ENCODE measurements around the gene ASB5.

ASB5 gene

GRCh38 chr4:176242764-176243347, 26.2 kb downstream of the ASB5 start:
- no peak for DNase-seq (ENCODE audit: low spot score)
- TF ChIP-seq CTCF (IDR thresholded peaks at IDR 0.05; ENCODE audit: extremely low read depth, missing control alignments), result no peak

DNA sequence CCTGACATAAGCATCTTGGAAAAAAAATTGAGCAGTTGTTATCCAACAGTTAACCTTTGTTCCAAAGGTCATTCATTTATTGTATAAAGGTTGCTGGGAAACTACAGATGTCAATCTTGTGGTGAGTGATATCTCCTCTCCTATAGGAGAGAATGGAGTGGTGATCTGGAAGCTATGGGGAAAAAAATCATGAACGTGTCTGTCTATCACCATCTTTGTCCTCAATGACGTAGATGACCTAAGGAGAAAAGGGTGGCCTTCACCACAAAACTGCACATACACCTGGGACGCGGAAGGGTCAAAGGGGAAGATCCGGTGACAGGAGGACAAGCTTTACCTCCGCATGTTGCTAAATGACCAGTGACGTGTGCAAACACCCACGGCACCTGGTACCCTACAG, 27.3 kb downstream of the ASB5 start:
- DNase-seq (ENCODE audit: low spot score), result no peak
- TF ChIP-seq CTCF (IDR thresholded peaks at IDR 0.05; ENCODE audit: extremely low read depth, missing control alignments), result no peak

DNA sequence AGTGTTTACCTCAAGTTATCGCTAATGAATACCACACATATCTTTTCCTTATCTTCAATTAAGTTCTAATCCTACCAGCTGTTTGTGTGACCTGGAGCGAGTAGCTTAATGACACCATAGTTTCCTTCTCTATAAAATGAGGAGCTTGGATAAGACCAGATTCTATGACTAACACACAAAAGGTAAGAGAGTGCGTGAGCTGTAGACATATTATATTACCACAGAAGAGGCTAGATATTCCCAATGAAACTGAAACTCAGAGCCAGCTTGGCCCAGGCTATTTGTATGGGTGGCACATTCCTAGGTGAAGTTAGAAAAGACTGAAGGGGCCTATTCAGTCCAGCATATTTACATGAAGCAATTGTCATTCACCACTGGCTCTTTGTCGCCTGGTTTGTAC, 30.2 kb downstream of the ASB5 start:
- no peak for DNase-seq (ENCODE audit: low spot score)
- TF ChIP-seq CTCF (IDR thresholded peaks at IDR 0.05; ENCODE audit: extremely low read depth, missing control alignments), result no peak

DNA sequence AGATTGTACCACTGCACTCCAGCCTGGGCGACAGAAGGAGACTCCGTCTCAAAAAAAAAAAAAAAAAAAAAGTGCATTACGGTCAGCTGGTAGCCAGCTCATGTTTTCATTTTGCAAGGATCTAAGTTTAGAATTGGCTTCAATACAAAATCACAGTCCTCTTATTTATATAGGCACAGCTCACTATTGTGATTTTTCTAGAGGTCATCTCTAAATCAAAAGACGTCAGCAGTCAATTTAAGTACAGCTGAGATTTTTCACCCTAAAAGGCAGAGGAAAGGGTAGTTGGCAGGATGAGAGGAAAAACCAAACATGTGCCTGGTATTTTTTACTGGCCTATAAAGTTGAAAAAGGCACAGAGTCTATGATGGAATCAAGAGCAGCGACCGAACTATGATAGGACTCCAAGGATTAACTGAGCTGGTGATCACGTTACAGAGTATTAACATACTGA, 30.8 kb downstream of the ASB5 start:
- no peak for TF ChIP-seq CTCF (IDR thresholded peaks at IDR 0.05; ENCODE audit: extremely low read depth, missing control alignments)
- no peak for DNase-seq (ENCODE audit: low spot score)

DNA sequence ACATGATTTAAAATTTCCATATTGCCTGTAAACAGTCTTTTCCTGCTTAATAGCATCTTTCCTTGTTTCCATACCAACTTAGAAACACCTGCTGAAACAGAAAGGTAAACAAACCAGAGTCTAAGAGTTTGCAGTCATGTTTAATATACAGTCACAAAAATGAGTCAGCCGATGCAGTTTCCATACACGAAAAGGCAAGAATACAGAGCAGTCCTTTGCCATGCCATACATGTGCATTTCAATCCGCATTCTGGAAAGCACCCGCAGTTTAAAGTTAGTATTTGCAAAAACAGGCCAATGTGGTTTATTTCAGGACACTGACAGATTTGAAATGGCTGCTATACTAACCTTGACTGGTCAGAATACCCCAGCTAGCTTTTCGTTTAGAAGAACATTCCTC, 32.1 kb downstream of the ASB5 start:
- no peak for DNase-seq (ENCODE audit: low spot score)
- TF ChIP-seq CTCF (IDR thresholded peaks at IDR 0.05; ENCODE audit: extremely low read depth, missing control alignments), result no peak

DNA sequence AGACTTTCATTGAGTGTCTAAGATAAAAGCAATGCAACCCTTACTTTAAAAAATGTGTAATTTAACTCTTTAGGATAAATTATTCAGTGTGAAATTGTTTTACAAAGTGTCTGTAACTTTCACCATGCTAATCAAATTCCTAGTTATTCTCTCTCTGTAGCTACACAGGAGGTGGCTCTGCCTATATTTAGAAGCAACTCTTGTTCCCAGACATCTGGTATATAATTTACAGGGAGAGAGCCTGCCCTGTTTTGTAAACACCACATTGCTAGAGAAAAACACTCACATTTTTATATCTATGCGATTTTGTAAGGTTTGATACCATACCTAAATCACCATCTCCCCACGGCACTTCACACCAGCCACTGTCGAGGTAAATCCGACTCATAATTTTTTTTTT, 38.2 kb downstream of the ASB5 start:
- no peak for DNase-seq (ENCODE audit: low spot score)
- TF ChIP-seq CTCF (IDR thresholded peaks at IDR 0.05; ENCODE audit: extremely low read depth, missing control alignments), result no peak

DNA sequence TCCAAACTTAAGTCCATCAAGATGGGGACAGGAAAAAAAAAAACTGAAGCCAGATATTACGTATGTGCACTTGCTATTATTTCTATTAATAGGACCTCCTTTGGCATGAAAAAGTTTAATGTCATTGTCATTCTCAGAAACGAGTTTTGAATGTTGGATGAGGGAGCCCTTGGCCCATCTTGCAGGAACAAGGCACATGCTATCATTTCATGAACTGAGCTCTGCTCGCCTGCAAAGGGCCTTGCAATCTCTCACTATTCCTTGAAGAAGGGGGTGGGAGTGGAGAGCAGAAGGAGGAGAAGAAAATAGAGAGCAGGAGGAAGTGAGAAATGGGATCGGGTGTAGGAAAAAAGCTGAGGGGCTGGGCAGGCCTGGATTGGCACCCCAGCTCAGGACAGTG, 39.4 kb downstream of the ASB5 start:
- TF ChIP-seq CTCF (IDR thresholded peaks at IDR 0.05; ENCODE audit: extremely low read depth, missing control alignments), result no peak
- DNase-seq (ENCODE audit: low spot score), result no peak

All from GM20000 (cell line).